ENCODE results near the gene ZCCHC18.

The ZCCHC18 gene

DNA sequence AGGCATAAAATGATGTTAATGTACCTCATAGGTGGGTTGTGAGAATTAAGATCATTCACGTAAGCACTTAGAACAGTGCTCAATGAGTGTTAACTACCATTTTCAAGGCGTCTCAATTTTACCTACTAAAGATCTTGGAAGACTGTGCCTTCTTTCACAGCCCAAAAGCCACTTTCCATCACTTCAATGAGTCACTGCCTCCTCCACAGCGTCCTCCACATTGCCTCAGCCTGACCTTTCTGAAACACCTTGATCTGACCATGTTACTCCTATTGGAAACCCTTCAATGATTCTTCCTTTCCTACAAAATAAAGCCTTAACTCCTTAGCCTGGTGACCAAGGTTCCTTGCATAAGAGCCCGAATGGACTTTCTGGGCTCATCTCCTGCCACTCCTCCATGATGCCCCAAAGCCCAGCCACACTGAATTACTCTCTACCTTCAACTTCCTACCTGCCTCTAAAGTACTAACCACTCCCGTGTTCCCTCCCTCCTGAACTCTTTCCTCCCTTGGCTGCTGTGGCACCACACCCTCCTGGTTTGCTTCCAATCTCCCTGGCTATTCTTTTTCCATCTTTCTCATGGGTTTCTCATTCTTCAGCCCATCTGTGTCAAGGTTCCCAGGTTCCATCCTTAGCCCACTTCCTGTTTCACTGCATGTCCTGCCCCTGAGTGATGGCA is 22.4 kb downstream of the ZCCHC18 start:
- no peak for DNase-seq

DNA sequence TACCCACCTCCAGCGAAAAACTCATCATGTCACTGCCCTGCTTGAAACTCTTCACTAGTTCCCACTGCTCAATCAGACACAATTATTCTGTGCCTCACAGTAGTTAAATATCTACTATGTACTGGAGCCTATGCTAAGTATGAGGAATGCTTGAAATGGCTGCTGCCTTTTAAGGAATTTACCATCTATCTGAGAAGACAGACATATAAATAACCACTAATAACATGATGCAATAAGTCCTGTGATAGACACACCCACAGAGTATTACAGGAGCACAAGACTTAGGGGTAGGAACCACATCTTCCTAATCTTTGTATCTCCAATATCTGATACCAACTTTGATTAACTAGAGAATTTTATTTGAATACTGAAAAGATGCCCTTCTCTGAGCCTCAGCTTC is 23.4 kb downstream of the ZCCHC18 start:
- DNase-seq, result no peak

GRCh38 chrX:104136241-104137019 is 24.1 kb downstream of the ZCCHC18 start:
- peak; percentile 91 for DNase-seq

GRCh38 chrX:104137496-104137895 is 25.2 kb downstream of the ZCCHC18 start:
- DNase-seq, result peak; percentile 34

GRCh38 chrX:104141087-104141760 is 28.9 kb downstream of the ZCCHC18 start:
- DNase-seq, result no peak

- DNase-seq, result no peak
These were observed 38.7 kb downstream of the ZCCHC18 start for GRCh38 chrX:104151037-104151436.

GRCh38 chrX:104156630-104157529 is 44.6 kb downstream of the ZCCHC18 start, which contains the start of gene SLC25A53:
SLC25A53 (minus strand) TSS chrX:104157009; CDS start chrX:104105257, 51,752 bp downstream.
- peak; percentile 93 for DNase-seq

All from DMS53 (cell line).